Astrocyte of the spinal cord (primary cell): ENCODE data around the gene TREML2.

Source experiments
- DNase-seq: peaks from one replicate; pipeline ENCODE4 v3.0.0; 2011; ENCODE audit warnings: low read depth, low spot score
- H3K4me3 ChIP-seq: 2 replicates; pipeline ENCODE4 v1.5.1; 2011; ENCODE audit warnings: low read depth, mild to moderate bottlenecking, low read length, moderate library complexity
- CTCF ChIP-seq: IDR thresholded peaks from 2 replicates; pipeline ENCODE4 v1.5.1; 2012; ENCODE audit warnings: low read depth, mild to moderate bottlenecking, low read length, inconsistent platforms
- in situ Hi-C: cut with HindIII; loops from 2 replicates; pipeline ENCODE4 v1.10.0; 2017; ENCODE audit warnings: low sequenced_read_pairs

The TREML2 gene

GRCh38 chr6:41224800-41225199 lies 23.9 kb upstream of the TREML2 start:
- TF ChIP-seq CTCF = no peak
- in situ Hi-C loops = no loop called here
- DNase-seq = no peak
- H3K4me3 ChIP-seq = no peak overlapping the region

GRCh38 chr6:41222513-41222912 lies 21.6 kb upstream of the TREML2 start:
- no peak overlapping the region for H3K4me3 ChIP-seq
- no peak for TF ChIP-seq CTCF
- in situ Hi-C loops = no loop called here
- DNase-seq = no peak

GRCh38 chr6:41222045-41222444 lies 21.1 kb upstream of the TREML2 start:
- no peak overlapping the region for H3K4me3 ChIP-seq
- TF ChIP-seq CTCF = no peak
- no peak for DNase-seq
- in situ Hi-C loops = no loop called here

- no peak for DNase-seq
- TF ChIP-seq CTCF = no peak
- in situ Hi-C loops = no loop called here
- no peak overlapping the region for H3K4me3 ChIP-seq
Observed at GRCh38 chr6:41216616-41217015, 15.7 kb upstream of the TREML2 start.

GRCh38 chr6:41215777-41216176 lies 14.8 kb upstream of the TREML2 start:
- no peak for TF ChIP-seq CTCF
- in situ Hi-C loops = no loop called here
- no peak for DNase-seq
- H3K4me3 ChIP-seq = no peak overlapping the region

GRCh38 chr6:41214559-41215238 lies 13.8 kb upstream of the TREML2 start:
- no peak overlapping the region for H3K4me3 ChIP-seq
- no peak for TF ChIP-seq CTCF
- no peak for DNase-seq
- in situ Hi-C loops = no loop called here
